ENCODE measurements around the gene EIF1. TPM values are rescaled to one million over a fixed set of nuclear protein-coding genes. Genes with fewer than 3 reads are reported as not detected.

Gene EIF1
- total and polyA plus RNA-seq, 2 experiments from 2014 or later: 272 to 603 TPM

GRCh38 chr17:41652461-41652970, 36.2 kb upstream of the EIF1 start (continued):
- no peak for TF ChIP-seq ZNF462 (CRISPR knock-in tag; IDR thresholded peaks at IDR 0.05)

- Mint-ChIP-seq H3K27ac (no peak overlapping the region), H3K27me3 (ENCODE audit: insufficient read depth, low read depth, poor library complexity) (peaks cover 8% of the 10 kb centered on the region), H3K36me3 (ENCODE audit: low read depth) (no peaks in the 10 kb centered on the region), H3K4me1 (peaks cover 10% of the 10 kb centered on the region), H3K4me3 (no peak overlapping the region), H3K9me3 (no peaks in the 10 kb centered on the region)
- H3K27ac ChIP-seq (ENCODE audit: low read depth): no peak overlapping the region
- H2AFZ ChIP-seq: no peak overlapping the region
- H3K4me1 ChIP-seq (ENCODE audit: insufficient read depth): peaks cover 5% of the 10 kb centered on the region
- H3K79me2 ChIP-seq (replicated peaks; ENCODE audit: insufficient read depth): no peaks in the 10 kb centered on the region
- H3K9me2 ChIP-seq (ENCODE audit: insufficient read depth): no peaks in the 10 kb centered on the region
- no peaks in the 10 kb centered on the region for H3K36me3 ChIP-seq (ENCODE audit: insufficient read depth)
- H3K4me2 ChIP-seq: no peak overlapping the region
- no peaks in the 10 kb centered on the region for H3F3A ChIP-seq (replicated peaks; ENCODE audit: low read depth)
- H3K27me3 ChIP-seq (ENCODE audit: insufficient read depth): no peaks in the 10 kb centered on the region
- ATAC-seq (no peak), DNase-seq (ENCODE audit: low spot score) (no peak)
- H4K20me1 ChIP-seq (replicated peaks; ENCODE audit: insufficient read depth): no peaks in the 10 kb centered on the region
- H3K4me3 ChIP-seq: no peak overlapping the region
- TF ChIP-seq ZNF462 (CRISPR knock-in tag; IDR thresholded peaks at IDR 0.05) (no peak), ZNF331 (CRISPR knock-in tag; IDR thresholded peaks at IDR 0.05; ENCODE audit: low read depth) (no peak), STAT1 (IDR thresholded peaks at IDR 0.05; ENCODE audit: unreplicated experiment) (no peak), NANOG (IDR thresholded peaks at IDR 0.05; ENCODE audit: borderline replicate concordance) (no peak), REST (IDR thresholded peaks at IDR 0.05; ENCODE audit: unreplicated experiment) (no peak), POLR2AphosphoS5 (IDR thresholded peaks at IDR 0.05; ENCODE audit: low read depth) (no peak)
Measured at GRCh38 chr17:41653421-41653820, 35.3 kb upstream of the EIF1 start.

Data from GM23338 (cell line).